Trophoblast cell (in vitro differentiated cells and primary cell): ENCODE data around the gene PIR.

Experiments used
- DNase-seq, 2 donors: peaks; one replicate each; pipeline ENCODE4 v3.0.0-alpha.2; 2016
- H2AFZ ChIP-seq: 2 replicates; pipeline ENCODE4 v1.6.1; 2013; ENCODE audit warnings: low read length, moderate library complexity, mild to moderate bottlenecking; ENCODE audit not compliant: insufficient read depth, poor library complexity
- H2AK5ac ChIP-seq: 2 replicates; pipeline ENCODE4 v1.6.1; 2013; ENCODE audit warnings: mild to moderate bottlenecking, low read length
- H2BK120ac ChIP-seq: 2 replicates; pipeline ENCODE4 v1.6.1; 2013; ENCODE audit warnings: low read length, mild to moderate bottlenecking, moderate library complexity; ENCODE audit not compliant: insufficient read depth, poor library complexity
- H2BK12ac ChIP-seq: 2 replicates; pipeline ENCODE4 v1.6.1; 2013; ENCODE audit warnings: mild to moderate bottlenecking, low read length, moderate library complexity
- H2BK5ac ChIP-seq: 2 replicates; pipeline ENCODE4 v1.6.1; 2013; ENCODE audit warnings: low read length, low read depth, moderate library complexity, mild to moderate bottlenecking; ENCODE audit not compliant: poor library complexity
- H3K14ac ChIP-seq: 2 replicates; pipeline ENCODE4 v1.6.1; 2013; ENCODE audit warnings: mild to moderate bottlenecking, low read length
- H3K18ac ChIP-seq: 2 replicates; pipeline ENCODE4 v1.6.1; 2013; ENCODE audit warnings: mild to moderate bottlenecking, low read length
- H3K23ac ChIP-seq: 2 replicates; pipeline ENCODE4 v1.6.1; 2013; ENCODE audit warnings: low read length
- H3K27ac ChIP-seq: 2 replicates; pipeline ENCODE4 v1.5.1; 2013; ENCODE audit warnings: low read depth, mild to moderate bottlenecking, inconsistent platforms, low read length, moderate library complexity
- H3K27me3 ChIP-seq: 2 replicates; pipeline ENCODE4 v1.6.1; 2013; ENCODE audit warnings: inconsistent platforms, mild to moderate bottlenecking, low read length, moderate library complexity; ENCODE audit not compliant: insufficient read depth
- H3K36me3 ChIP-seq, 2 experiments: 1 replicate in 1 of 2; 2 replicates in 1 of 2; pipeline ENCODE4 v1.6.1; 2013; ENCODE audit warnings: low read length in 2 of 2, mild to moderate bottlenecking in 2 of 2, moderate library complexity in 1 of 2; ENCODE audit not compliant: insufficient read depth in 2 of 2, control insufficient read depth in 1 of 2
- H3K4ac ChIP-seq: 2 replicates; pipeline ENCODE4 v1.6.1; 2013; ENCODE audit warnings: low read depth, mild to moderate bottlenecking, low read length, moderate library complexity
- H3K4me1 ChIP-seq, 2 experiments: 1 replicate in 1 of 2; 2 replicates in 1 of 2; pipeline ENCODE4 v1.6.1; 2013; ENCODE audit warnings: low read length in 2 of 2, mild to moderate bottlenecking in 2 of 2, moderate library complexity in 1 of 2; ENCODE audit not compliant: insufficient read depth in 2 of 2, control insufficient read depth in 1 of 2
- H3K4me2 ChIP-seq: 2 replicates; pipeline ENCODE4 v1.6.1; 2013; ENCODE audit warnings: inconsistent platforms, mild to moderate bottlenecking, low read length, moderate library complexity
- H3K4me3 ChIP-seq: 2 replicates; pipeline ENCODE4 v1.5.1; 2013; ENCODE audit warnings: mild to moderate bottlenecking, low read depth, low read length, inconsistent platforms
- H3K79me1 ChIP-seq: one replicate; pipeline ENCODE4 v1.6.1; 2013; ENCODE audit warnings: low read length
- H3K79me2 ChIP-seq: 2 replicates; pipeline ENCODE4 v1.6.1; 2013; ENCODE audit warnings: low read length, mild to moderate bottlenecking; ENCODE audit not compliant: control insufficient read depth, insufficient read depth, poor library complexity
- H3K9ac ChIP-seq: 2 replicates; pipeline ENCODE4 v1.6.1; 2013; ENCODE audit warnings: mild to moderate bottlenecking, low read length
- H3K9me3 ChIP-seq: 2 replicates; pipeline ENCODE4 v1.6.1; 2013; ENCODE audit warnings: low read depth, mild to moderate bottlenecking, control low read depth, inconsistent platforms, low read length; ENCODE audit not compliant: insufficient read depth
- H4K12ac ChIP-seq: 2 replicates; pipeline ENCODE4 v1.6.1; 2013; ENCODE audit warnings: low read depth, mild to moderate bottlenecking, low read length, moderate library complexity
- H4K8ac ChIP-seq: 2 replicates; pipeline ENCODE4 v1.6.1; 2013; ENCODE audit warnings: low read depth, mild to moderate bottlenecking, low read length, moderate library complexity
- H4K91ac ChIP-seq: one replicate; pipeline ENCODE4 v1.6.1; 2013; ENCODE audit warnings: low read depth, mild to moderate bottlenecking, low read length, moderate library complexity
- WGBS: extraction: QIAGEN DNeasy Blood & Tissue Kit; methylation state at CpG from one replicate; pipeline ENCODE4 v1.1.7; 2013; ENCODE audit warnings: missing lambda C conversion rate; ENCODE audit not compliant: insufficient read length, insufficient coverage; ENCODE audit errors: extremely low coverage; 5-methylcytosine and 5-hydroxymethylcytosine counted together

The PIR gene

GRCh38 chrX:15505101-15505500 lies 12.0 kb upstream of the PIR start:
- Histone ChIP-seq H4K12ac (no peak overlapping the region), H2AK5ac (no peak overlapping the region), H4K8ac (no peak overlapping the region), H3K4me1 (no peaks in the 10 kb centered on the region), H3K4me2 (no peak overlapping the region), H3K18ac (no peak overlapping the region), H3K36me3 (no peaks in the 10 kb centered on the region), H3K27ac (no peak overlapping the region), H3K4ac (no peak overlapping the region), H3K9me3 (no peaks in the 10 kb centered on the region), H2AFZ (no peak overlapping the region), H2BK120ac (no peak overlapping the region), H3K79me1 (no peaks in the 10 kb centered on the region), H3K4me3 (no peak overlapping the region), H3K23ac (no peak overlapping the region), H2BK5ac (no peak overlapping the region), H3K27me3 (no peaks in the 10 kb centered on the region), H3K79me2 (no peaks in the 10 kb centered on the region), H2BK12ac (no peak overlapping the region), H3K14ac (no peak overlapping the region), H4K91ac (no peak overlapping the region), H3K9ac (no peak overlapping the region)
- WGBS, result no CpG with 5 or more reads among the region's 3 CpGs
- no peak for DNase-seq

- H3K4me3 ChIP-seq, result no peak overlapping the region
- no peaks in the 10 kb centered on the region for H3K79me1 ChIP-seq
- DNase-seq, result no peak
- no peak overlapping the region for H4K8ac ChIP-seq
- H3K27me3 ChIP-seq, result no peaks in the 10 kb centered on the region
- WGBS, result no CpG with 5 or more reads among the region's 1 CpG
- no peak overlapping the region for H2BK5ac ChIP-seq
- no peaks in the 10 kb centered on the region for H3K79me2 ChIP-seq
- H2AFZ ChIP-seq, result no peak overlapping the region
- H3K18ac ChIP-seq, result no peak overlapping the region
- H4K12ac ChIP-seq, result no peak overlapping the region
- H2BK12ac ChIP-seq, result no peak overlapping the region
- no peak overlapping the region for H3K4me2 ChIP-seq
- H3K23ac ChIP-seq, result no peak overlapping the region
- no peak overlapping the region for H2AK5ac ChIP-seq
- no peaks in the 10 kb centered on the region for H3K4me1 ChIP-seq
- no peak overlapping the region for H4K91ac ChIP-seq
- no peak overlapping the region for H3K9ac ChIP-seq
- no peaks in the 10 kb centered on the region for H3K9me3 ChIP-seq
- no peak overlapping the region for H2BK120ac ChIP-seq
- no peak overlapping the region for H3K27ac ChIP-seq
- H3K4ac ChIP-seq, result no peak overlapping the region
- H3K14ac ChIP-seq, result no peak overlapping the region
- no peaks in the 10 kb centered on the region for H3K36me3 ChIP-seq
Measured at GRCh38 chrX:15504661-15505060, 11.5 kb upstream of the PIR start.

- H3K9me3 ChIP-seq, result no peaks in the 10 kb centered on the region
- WGBS, result no CpG with 5 or more reads among the region's 9 CpGs
- H2BK120ac ChIP-seq, result no peak overlapping the region
- H3K27ac ChIP-seq, result no peak overlapping the region
- H3K4ac ChIP-seq, result no peak overlapping the region
- no peaks in the 10 kb centered on the region for H3K36me3 ChIP-seq
- no peak overlapping the region for H2AK5ac ChIP-seq
- no peak overlapping the region for H3K23ac ChIP-seq
- H2BK5ac ChIP-seq, result no peak overlapping the region
- H4K91ac ChIP-seq, result no peak overlapping the region
- H3K4me1 ChIP-seq, result no peaks in the 10 kb centered on the region
- H3K9ac ChIP-seq, result no peak overlapping the region
- no peak overlapping the region for H4K12ac ChIP-seq
- no peak overlapping the region for H3K18ac ChIP-seq
- no peak overlapping the region for H4K8ac ChIP-seq
- H3K27me3 ChIP-seq, result no peaks in the 10 kb centered on the region
- no peaks in the 10 kb centered on the region for H3K79me2 ChIP-seq
- H2AFZ ChIP-seq, result no peak overlapping the region
- H2BK12ac ChIP-seq, result no peak overlapping the region
- no peaks in the 10 kb centered on the region for H3K79me1 ChIP-seq
- no peak overlapping the region for H3K4me3 ChIP-seq
- no peak for DNase-seq
- H3K14ac ChIP-seq, result no peak overlapping the region
- H3K4me2 ChIP-seq, result no peak overlapping the region
Measured at GRCh38 chrX:15501506-15501905, 8.4 kb upstream of the PIR start.

- Histone ChIP-seq H3K79me1 (no peaks in the 10 kb centered on the region), H3K4me3 (no peak within 1 kb of the TSS), H3K18ac (no peak within 1 kb of the TSS), H3K14ac (no peak within 1 kb of the TSS), H3K36me3 (no peaks in the 10 kb centered on the region), H2AFZ (no peak within 1 kb of the TSS), H4K91ac (no peak within 1 kb of the TSS), H3K4me1 (no peaks in the 10 kb centered on the region), H4K12ac (no peak within 1 kb of the TSS), H3K9me3 (no peaks in the 10 kb centered on the region), H2BK120ac (no peak within 1 kb of the TSS), H2BK5ac (no peak within 1 kb of the TSS), H4K8ac (no peak within 1 kb of the TSS), H3K23ac (no peak within 1 kb of the TSS), H3K79me2 (no peaks in the 10 kb centered on the region), H2AK5ac (no peak within 1 kb of the TSS), H2BK12ac (no peak within 1 kb of the TSS), H3K4me2 (no peak within 1 kb of the TSS), H3K9ac (no peak within 1 kb of the TSS), H3K27me3 (no peaks in the 10 kb centered on the region), H3K4ac (no peak within 1 kb of the TSS), H3K27ac (no peak within 1 kb of the TSS)
- no CpG with 5 or more reads among the region's 18 CpGs for WGBS
- DNase-seq, result no peak
Measured at GRCh38 chrX:15500497-15500966, 7.4 kb upstream of the PIR start, which contains the start of gene BMX. TSS of gene BMX (plus strand) at chrX:15500807. CDS start at chrX:15508354, 7,547 bp downstream.
